Right lobe of liver (tissue), 4 donors: Measurements from ENCODE around the gene GMPPB.

ENCODE experiments used
- POLR2A ChIP-seq: fragments of 450-650 bp; IDR thresholded peaks from one replicate; pipeline ENCODE4 v1.6.1; 2017; ENCODE audit warnings: antibody characterized with exemption, mild to moderate bottlenecking
- TF ChIP-seq, protein P1 (sequence below), 4 donors: fragments of 200-600 bp in 3 of 4; fragments of 450-650 bp in 1 of 4; IDR thresholded peaks; one replicate each; pipeline versions ENCODE4 v1.5.1 to v1.8.0; 2016 to 2022; ENCODE audit warnings: antibody characterized with exemption in 4 of 4, mild to moderate bottlenecking in 2 of 4
- donor health status: DM: no; HTN: no; CAD: no.
- donor health status: DM: no; HTN: no; CAD: no.
- donor health status: DM: no; HTN: yes; CAD: no.

DNA sequence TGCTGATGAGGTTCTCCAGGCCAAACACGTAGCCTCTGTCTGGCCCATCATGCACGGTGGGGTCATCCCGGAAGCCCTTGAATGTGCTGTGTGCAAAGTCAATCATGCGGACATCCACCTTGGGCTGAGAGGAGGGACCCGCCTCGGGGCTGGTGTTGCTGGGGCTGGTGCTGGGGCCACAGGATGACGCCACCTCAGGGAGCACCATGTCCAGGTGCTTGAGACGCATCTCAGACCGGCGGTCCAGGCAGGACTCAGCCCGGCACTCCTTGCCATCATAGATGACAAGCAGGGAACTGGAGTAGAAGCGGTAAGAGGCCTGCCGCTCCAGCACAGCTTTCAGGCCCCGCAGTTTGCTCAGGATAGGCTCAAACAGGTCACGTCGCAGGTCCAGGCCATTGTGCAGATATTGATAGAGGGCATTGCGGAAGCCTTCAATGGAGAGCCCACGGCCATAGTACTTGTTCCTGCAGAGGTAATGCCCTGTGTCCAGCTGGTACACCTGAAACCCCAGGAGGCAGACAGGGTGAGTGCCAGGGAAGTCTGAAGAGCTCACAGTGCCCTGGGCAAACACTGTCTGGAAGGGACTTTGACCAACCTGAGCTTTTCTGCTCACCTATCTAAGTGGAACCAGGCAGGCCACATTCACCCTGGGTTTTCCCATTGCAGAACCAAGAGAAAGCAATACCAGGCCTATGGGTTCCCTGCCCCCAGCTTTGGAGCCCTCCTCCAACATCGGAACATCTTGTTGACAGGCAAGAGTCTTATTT is 3.6 kb upstream of the GMPPB start:
- TF ChIP-seq, protein P1, sequence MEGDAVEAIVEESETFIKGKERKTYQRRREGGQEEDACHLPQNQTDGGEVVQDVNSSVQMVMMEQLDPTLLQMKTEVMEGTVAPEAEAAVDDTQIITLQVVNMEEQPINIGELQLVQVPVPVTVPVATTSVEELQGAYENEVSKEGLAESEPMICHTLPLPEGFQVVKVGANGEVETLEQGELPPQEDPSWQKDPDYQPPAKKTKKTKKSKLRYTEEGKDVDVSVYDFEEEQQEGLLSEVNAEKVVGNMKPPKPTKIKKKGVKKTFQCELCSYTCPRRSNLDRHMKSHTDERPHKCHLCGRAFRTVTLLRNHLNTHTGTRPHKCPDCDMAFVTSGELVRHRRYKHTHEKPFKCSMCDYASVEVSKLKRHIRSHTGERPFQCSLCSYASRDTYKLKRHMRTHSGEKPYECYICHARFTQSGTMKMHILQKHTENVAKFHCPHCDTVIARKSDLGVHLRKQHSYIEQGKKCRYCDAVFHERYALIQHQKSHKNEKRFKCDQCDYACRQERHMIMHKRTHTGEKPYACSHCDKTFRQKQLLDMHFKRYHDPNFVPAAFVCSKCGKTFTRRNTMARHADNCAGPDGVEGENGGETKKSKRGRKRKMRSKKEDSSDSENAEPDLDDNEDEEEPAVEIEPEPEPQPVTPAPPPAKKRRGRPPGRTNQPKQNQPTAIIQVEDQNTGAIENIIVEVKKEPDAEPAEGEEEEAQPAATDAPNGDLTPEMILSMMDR (IDR thresholded peaks at IDR 0.05), result no peak
- TF ChIP-seq POLR2A, result no peak
